K562 (cell line): Measurements from ENCODE around the gene PIP5KL1. TPM values are rescaled to one million over a fixed set of nuclear protein-coding genes. Genes with fewer than 3 reads are reported as not detected.

Experiments
- ASH1L ChIP-seq: fragments of 450-650 bp; IDR thresholded peaks from 2 replicates; pipeline ENCODE4 v1.6.1; 2018; ENCODE audit warnings: borderline replicate concordance, mild to moderate bottlenecking, low read depth; ENCODE audit not compliant: partially characterized antibody
- CXXC5 ChIP-seq: fragments of 250-450 bp; sonication (Bioruptor Pico); IDR thresholded peaks from 2 replicates; pipeline ENCODE4 v1.8.0; 2022; ENCODE audit warnings: inconsistent platforms, mild to moderate bottlenecking, moderate library complexity
- HDAC2 ChIP-seq: fragments of 450-650 bp; IDR thresholded peaks from 2 replicates; pipeline ENCODE4 v1.6.1; 2016; ENCODE audit warnings: mild to moderate bottlenecking
- HMG20B ChIP-seq: fragments of 250-450 bp; sonication (Bioruptor Pico); IDR thresholded peaks from 2 replicates; pipeline ENCODE4 v1.5.0; 2021; ENCODE audit warnings: mild to moderate bottlenecking
- HNRNPL ChIP-seq: fragments of 200-400 bp; formaldehyde crosslinking; IDR thresholded peaks from 2 replicates; pipeline ENCODE4 v1.6.1; 2017; ENCODE audit warnings: low read depth, mild to moderate bottlenecking, low read length
- MAZ ChIP-seq, 2 experiments: fragments of 450-650 bp in 1 of 2; sonication (generic) in 1 of 2; formaldehyde crosslinking; IDR thresholded peaks in 1 of 2; conservative IDR thresholded peaks in 1 of 2; 2 replicates each; pipeline versions ENCODE4 v1.4.0 to v1.5.0; 2020; ENCODE audit warnings: mild to moderate bottlenecking in 1 of 2, missing genetic modification reagents in 1 of 2
- MYNN ChIP-seq, 2 experiments: sonication (generic); formaldehyde crosslinking in 1 of 2; IDR thresholded peaks; 2 replicates each; pipeline versions ENCODE4 v1.5.0 to v1.6.1; 2016 to 2020; ENCODE audit warnings: antibody characterized with exemption in 1 of 2, missing genetic modification reagents in 1 of 2
- TGIF2 ChIP-seq: sonication (generic); formaldehyde crosslinking; IDR thresholded peaks from 2 replicates; pipeline ENCODE4 v1.8.1; 2022; ENCODE audit warnings: mild to moderate bottlenecking, missing genetic modification reagents, moderate library complexity
- ZNF121 ChIP-seq: sonication (generic); formaldehyde crosslinking; conservative IDR thresholded peaks from 2 replicates; pipeline ENCODE4 v1.8.0; 2022; ENCODE audit warnings: missing genetic modification reagents
- polyA plus RNA-seq, 8 experiments: library from polyadenylated mRNA; depleted of rRNA in 4 of 8; stranded (reverse) in 5 of 8; unstranded in 3 of 8; fragments of >200 nt; fragmentation: Nextera tagmentation in 2 of 8; fragmentation: Illumina TruSeq in 1 of 8; extraction: Ambion mirVana in 2 of 8; extraction: Trizol in 1 of 8; gene quantifications; 2 replicates each; pipeline versions ENCODE4 v1.2.1 to v1.2.3, GENCODE V29; 2011 to 2014; ENCODE audit warnings: inconsistent platforms in 1 of 8, missing spikeins in 1 of 8
- total RNA-seq, 7 experiments: library from RNA; depleted of rRNA in 6 of 7; stranded (reverse); fragments of >200 nt in 6 of 7; fragmentation: Illumina TruSeq in 2 of 7; extraction: Trizol in 2 of 7; gene quantifications; 2 replicates each; pipeline versions ENCODE4 v1.2.1 to v1.2.3, GENCODE V29; 2011 to 2021; ENCODE audit warnings: low replicate concordance in 1 of 7
- TF ChIP-seq, protein P1 (sequence below): sonication (generic); formaldehyde crosslinking; IDR thresholded peaks from 2 replicates; pipeline ENCODE4 v1.8.0; 2023; ENCODE audit warnings: mild to moderate bottlenecking, missing genetic modification reagents
- TF ChIP-seq, protein P2 (sequence below): sonication (generic); formaldehyde crosslinking; IDR thresholded peaks from 2 replicates; pipeline ENCODE4 v1.8.1; 2023; ENCODE audit warnings: mild to moderate bottlenecking, missing genetic modification reagents
- TF ChIP-seq, protein P3 (sequence below), 2 experiments: fragments of 450-650 bp; formaldehyde crosslinking in 1 of 2; IDR thresholded peaks; 2 replicates each; pipeline versions ENCODE4 v1.4.0 to v1.6.1; 2014 to 2020; ENCODE audit warnings: mild to moderate bottlenecking in 2 of 2, borderline replicate concordance in 1 of 2, low read depth in 1 of 2
- TF ChIP-seq, protein P4 (sequence below): fragments of 450-650 bp; formaldehyde crosslinking; IDR thresholded peaks from 2 replicates; pipeline ENCODE4 v1.4.0; 2020; ENCODE audit warnings: mild to moderate bottlenecking, moderate library complexity

Gene PIP5KL1
- total and polyA plus RNA-seq, 9 of the 15 experiments (the other 6 are each of a cell fraction or from before 2014, with no cell fraction given): 0.18 to 4.8 (median 1.2) TPM

DNA sequence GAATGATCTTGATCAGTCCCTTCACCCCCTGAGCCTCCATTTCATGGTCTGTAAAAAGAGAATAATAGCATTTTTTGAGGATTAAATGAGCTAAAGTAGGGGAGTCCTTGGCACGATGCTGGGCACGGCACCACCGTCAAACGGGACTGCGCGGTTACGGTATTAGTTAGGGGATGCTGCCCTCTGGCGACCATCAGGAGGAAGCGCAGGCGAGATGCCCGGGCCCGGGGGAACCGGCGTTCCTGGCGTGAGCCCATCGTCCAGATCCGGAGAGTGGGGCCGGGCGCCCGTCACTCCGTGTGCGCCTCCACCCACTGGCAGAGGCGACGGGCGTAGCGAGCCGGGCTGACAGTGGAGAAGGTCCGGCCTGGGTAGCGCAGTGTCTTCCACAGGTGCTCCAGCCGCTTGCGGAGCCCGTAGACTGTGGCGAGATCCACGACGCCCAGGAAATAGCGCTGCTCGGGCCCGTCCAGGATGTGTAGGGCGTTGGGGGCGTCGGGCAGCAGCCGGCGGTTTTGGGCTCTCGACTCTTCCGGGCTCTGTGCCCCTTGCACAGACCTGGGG, 8.9 kb downstream of the PIP5KL1 start (continued):
- TF ChIP-seq, protein P1, sequence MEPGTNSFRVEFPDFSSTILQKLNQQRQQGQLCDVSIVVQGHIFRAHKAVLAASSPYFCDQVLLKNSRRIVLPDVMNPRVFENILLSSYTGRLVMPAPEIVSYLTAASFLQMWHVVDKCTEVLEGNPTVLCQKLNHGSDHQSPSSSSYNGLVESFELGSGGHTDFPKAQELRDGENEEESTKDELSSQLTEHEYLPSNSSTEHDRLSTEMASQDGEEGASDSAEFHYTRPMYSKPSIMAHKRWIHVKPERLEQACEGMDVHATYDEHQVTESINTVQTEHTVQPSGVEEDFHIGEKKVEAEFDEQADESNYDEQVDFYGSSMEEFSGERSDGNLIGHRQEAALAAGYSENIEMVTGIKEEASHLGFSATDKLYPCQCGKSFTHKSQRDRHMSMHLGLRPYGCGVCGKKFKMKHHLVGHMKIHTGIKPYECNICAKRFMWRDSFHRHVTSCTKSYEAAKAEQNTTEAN: peak; percentile 56; the same call in 1 of the 2 replicates
- TF ChIP-seq, protein P2, sequence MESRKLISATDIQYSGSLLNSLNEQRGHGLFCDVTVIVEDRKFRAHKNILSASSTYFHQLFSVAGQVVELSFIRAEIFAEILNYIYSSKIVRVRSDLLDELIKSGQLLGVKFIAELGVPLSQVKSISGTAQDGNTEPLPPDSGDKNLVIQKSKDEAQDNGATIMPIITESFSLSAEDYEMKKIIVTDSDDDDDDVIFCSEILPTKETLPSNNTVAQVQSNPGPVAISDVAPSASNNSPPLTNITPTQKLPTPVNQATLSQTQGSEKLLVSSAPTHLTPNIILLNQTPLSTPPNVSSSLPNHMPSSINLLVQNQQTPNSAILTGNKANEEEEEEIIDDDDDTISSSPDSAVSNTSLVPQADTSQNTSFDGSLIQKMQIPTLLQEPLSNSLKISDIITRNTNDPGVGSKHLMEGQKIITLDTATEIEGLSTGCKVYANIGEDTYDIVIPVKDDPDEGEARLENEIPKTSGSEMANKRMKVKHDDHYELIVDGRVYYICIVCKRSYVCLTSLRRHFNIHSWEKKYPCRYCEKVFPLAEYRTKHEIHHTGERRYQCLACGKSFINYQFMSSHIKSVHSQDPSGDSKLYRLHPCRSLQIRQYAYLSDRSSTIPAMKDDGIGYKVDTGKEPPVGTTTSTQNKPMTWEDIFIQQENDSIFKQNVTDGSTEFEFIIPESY (CRISPR knock-in tag): peak; percentile 87
- TF ChIP-seq CXXC5 (peak; percentile 47; the same call in 1 of the 2 replicates), HDAC2 (0 out of 2 replicates have a peak, but pooled peaks have one; percentile 22), MAZ (CRISPR knock-in tag; conservative IDR thresholded peaks at IDR 0.05 in 1 of 2, IDR thresholded peaks at IDR 0.05 in 1 of 2) (0 out of 4 replicates have a peak, but pooled peaks of 1 of the 2 experiments have one; percentile 39), HMG20B (CRISPR knock-in tag) (no peak), HNRNPL (0 out of 2 replicates have a peak, but pooled peaks have one; percentile 48), MYNN (IDR thresholded peaks at IDR 0.05) (peak; percentile 77; the same call in 1 of the 2 replicates), MYNN (CRISPR knock-in tag; IDR thresholded peaks at IDR 0.05) (no peak), ZNF121 (CRISPR knock-in tag) (peak; percentile 45), TGIF2 (0 out of 2 replicates have a peak, but pooled peaks have one; percentile 24), ASH1L (no peak)
- TF ChIP-seq, protein P3, sequence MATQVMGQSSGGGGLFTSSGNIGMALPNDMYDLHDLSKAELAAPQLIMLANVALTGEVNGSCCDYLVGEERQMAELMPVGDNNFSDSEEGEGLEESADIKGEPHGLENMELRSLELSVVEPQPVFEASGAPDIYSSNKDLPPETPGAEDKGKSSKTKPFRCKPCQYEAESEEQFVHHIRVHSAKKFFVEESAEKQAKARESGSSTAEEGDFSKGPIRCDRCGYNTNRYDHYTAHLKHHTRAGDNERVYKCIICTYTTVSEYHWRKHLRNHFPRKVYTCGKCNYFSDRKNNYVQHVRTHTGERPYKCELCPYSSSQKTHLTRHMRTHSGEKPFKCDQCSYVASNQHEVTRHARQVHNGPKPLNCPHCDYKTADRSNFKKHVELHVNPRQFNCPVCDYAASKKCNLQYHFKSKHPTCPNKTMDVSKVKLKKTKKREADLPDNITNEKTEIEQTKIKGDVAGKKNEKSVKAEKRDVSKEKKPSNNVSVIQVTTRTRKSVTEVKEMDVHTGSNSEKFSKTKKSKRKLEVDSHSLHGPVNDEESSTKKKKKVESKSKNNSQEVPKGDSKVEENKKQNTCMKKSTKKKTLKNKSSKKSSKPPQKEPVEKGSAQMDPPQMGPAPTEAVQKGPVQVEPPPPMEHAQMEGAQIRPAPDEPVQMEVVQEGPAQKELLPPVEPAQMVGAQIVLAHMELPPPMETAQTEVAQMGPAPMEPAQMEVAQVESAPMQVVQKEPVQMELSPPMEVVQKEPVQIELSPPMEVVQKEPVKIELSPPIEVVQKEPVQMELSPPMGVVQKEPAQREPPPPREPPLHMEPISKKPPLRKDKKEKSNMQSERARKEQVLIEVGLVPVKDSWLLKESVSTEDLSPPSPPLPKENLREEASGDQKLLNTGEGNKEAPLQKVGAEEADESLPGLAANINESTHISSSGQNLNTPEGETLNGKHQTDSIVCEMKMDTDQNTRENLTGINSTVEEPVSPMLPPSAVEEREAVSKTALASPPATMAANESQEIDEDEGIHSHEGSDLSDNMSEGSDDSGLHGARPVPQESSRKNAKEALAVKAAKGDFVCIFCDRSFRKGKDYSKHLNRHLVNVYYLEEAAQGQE (IDR thresholded peaks at IDR 0.05; ENCODE audit: borderline replicate concordance): peak; percentile 86
- TF ChIP-seq, protein P3 (CRISPR knock-in tag; IDR thresholded peaks at IDR 0.05; ENCODE audit: low read depth): no peak
- TF ChIP-seq, protein P4, sequence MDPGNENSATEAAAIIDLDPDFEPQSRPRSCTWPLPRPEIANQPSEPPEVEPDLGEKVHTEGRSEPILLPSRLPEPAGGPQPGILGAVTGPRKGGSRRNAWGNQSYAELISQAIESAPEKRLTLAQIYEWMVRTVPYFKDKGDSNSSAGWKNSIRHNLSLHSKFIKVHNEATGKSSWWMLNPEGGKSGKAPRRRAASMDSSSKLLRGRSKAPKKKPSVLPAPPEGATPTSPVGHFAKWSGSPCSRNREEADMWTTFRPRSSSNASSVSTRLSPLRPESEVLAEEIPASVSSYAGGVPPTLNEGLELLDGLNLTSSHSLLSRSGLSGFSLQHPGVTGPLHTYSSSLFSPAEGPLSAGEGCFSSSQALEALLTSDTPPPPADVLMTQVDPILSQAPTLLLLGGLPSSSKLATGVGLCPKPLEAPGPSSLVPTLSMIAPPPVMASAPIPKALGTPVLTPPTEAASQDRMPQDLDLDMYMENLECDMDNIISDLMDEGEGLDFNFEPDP (CRISPR knock-in tag): no peak
- TF ChIP-seq, all 486 proteins: peak for 47
